Endometrium (tissue), 2 donors: ENCODE measurements around the gene ACE.

ENCODE experiments used
- FAIRE-seq: peaks from 2 replicates; lab custom pipeline; 2012; peaks lifted over from hg19 to GRCh38; lab: Jason Lieb, UNC
- donor health status: control.
- donor health status: control.

Gene ACE

GRCh38 chr17:63475491-63476412, 1.1 kb upstream of the ACE start:
- no peak for FAIRE-seq

- no peak for FAIRE-seq
Measured at GRCh38 chr17:63476459-63476853, 405 bp upstream of the ACE start.

- no peak for FAIRE-seq
Measured at GRCh38 chr17:63477480-63478440, 899 bp downstream of the ACE start.

GRCh38 chr17:63478814-63479494, 2.1 kb downstream of the ACE start:
- FAIRE-seq: no peak

GRCh38 chr17:63479495-63480184, 2.8 kb downstream of the ACE start:
- no peak for FAIRE-seq

- no peak for FAIRE-seq
Measured at GRCh38 chr17:63480192-63480784, 3.4 kb downstream of the ACE start.

GRCh38 chr17:63480826-63481487, 4.1 kb downstream of the ACE start:
- no peak for FAIRE-seq

GRCh38 chr17:63481488-63481870, 4.6 kb downstream of the ACE start:
- FAIRE-seq: no peak

GRCh38 chr17:63482509-63482908, 5.6 kb downstream of the ACE start:
- no peak for FAIRE-seq

GRCh38 chr17:63483038-63483437, 6.2 kb downstream of the ACE start:
- FAIRE-seq: no peak

- no peak for FAIRE-seq
Measured at GRCh38 chr17:63483655-63484575, 7.1 kb downstream of the ACE start.

- FAIRE-seq: no peak
Measured at GRCh38 chr17:63486317-63487013, 9.6 kb downstream of the ACE start.

GRCh38 chr17:63487014-63487339, 10.1 kb downstream of the ACE start:
- FAIRE-seq: no peak

GRCh38 chr17:63488851-63489250, 12.0 kb downstream of the ACE start:
- FAIRE-seq: no peak

GRCh38 chr17:63489291-63489690, 12.4 kb downstream of the ACE start:
- no peak for FAIRE-seq

GRCh38 chr17:63490329-63490728, 13.5 kb downstream of the ACE start:
- no peak for FAIRE-seq

GRCh38 chr17:63490858-63491400, 14.1 kb downstream of the ACE start:
- no peak for FAIRE-seq

GRCh38 chr17:63491413-63491812, 14.6 kb downstream of the ACE start:
- no peak for FAIRE-seq
